ENCODE measurements around the gene NUTM2E.
"Not testable (repeated sequence)": the region's sequence is repeated elsewhere in the genome, so short reads cannot be mapped to it uniquely, and the experiment has no call there.

The NUTM2E gene

DNA sequence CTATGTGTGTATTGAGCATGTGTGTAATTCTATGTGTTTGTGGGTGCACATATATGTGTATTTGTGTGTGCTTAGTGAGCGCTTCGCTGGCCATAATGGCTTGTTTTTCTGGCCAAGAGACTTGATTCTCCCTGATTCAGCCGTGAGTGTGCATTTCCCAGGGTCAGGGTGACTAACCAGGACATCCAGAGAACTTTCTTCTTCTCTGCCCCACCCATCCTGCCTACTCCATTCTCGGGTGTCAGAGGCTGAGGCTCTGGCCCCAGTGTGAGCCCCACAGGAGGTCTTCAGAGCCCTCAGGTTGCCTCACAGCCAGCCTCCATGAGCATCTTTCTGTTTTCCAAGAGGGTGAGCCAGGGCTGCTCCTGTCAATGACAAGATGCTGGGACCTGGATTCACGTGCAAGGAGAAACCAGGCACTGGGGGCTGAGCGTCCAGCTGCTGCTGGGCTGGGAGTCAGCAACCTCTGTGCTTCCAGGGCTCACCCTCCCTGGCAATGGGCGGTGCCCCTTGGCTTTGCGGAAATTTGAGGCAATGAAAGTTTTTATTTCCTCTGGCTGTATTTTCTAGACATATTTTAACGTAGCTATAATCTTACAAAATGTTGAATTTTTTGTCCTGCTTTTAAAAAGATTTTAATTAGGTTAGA lies 40.5 kb downstream of the NUTM2E start:
- DNase-seq (ENCODE audit: low read depth) = not testable (repeated sequence)

DNA sequence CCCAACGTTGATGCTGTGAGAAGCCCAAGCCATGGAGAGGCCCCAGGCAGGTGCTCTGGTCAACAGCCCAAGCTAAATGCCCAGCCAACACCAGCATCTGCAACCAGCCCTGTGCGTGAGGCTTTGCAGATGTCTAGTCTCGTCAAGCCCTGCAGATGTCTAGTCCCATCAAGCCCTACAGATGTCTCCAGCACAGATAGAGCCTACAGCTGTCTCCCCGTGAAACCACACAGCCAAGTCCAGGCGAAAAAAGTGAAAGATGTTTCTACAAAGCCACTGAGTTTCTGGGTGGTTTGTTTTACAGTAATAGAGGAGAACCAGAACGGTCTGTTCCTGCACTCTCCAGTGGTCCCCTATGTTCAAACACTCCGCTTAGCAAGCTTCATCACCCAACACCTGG lies 41.5 kb downstream of the NUTM2E start:
- not testable (repeated sequence) for DNase-seq (ENCODE audit: low read depth)

DNA sequence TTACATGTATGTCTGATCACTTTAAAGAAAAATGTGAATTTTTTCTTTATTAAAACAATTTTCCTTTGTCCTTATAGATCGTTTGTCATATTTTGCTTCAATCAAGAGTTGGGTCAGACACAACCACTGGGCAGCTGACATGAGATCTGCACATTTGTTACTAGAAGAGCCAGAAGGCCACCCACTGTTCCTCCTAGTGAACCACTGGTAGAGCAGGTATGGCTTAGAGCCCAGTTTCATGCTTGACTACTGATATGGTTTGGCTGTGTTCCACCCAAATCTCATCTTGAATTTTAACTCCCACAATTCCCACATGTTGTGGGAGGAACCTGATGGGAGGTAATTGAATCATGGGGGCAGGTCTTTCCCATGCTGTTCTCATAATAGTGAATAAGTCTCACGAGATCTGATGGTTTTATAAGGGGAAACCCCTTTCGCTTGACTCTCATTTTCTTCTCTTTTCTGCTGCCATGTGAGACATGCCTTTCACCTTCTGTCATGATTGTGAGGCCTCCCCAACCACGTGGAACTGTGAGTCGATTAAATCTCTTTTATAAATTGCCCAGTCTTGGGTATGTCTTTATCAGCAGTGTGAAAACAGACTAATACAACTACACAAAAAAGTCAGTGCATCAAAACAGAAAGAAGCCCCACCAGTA lies 43.0 kb downstream of the NUTM2E start:
- DNase-seq (ENCODE audit: low read depth) = not testable (repeated sequence)

DNA sequence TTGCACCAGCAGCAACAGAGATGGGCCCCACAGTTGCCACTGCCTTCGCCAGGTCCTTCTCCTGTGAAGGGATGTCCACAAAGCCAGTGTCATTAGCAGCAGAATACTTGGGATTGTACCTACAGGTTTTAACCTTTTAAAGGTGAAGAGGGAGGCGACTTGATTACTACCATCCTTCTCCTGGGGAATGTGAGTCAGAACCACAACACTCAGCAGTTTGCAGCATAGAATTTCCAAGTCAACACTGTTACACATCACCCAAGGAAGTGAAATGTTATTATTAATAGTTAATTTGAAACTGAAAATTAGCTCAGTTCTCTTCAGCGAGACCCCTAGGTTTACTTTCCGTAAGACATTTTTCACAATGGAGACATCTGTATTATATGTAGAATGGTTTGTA lies 45.2 kb downstream of the NUTM2E start:
- DNase-seq (ENCODE audit: low read depth) = not testable (repeated sequence)
